Calu3 (cell line): ENCODE measurements around the gene BMAL1. TPM values are rescaled to one million over a fixed set of nuclear protein-coding genes. Genes with fewer than 3 reads are reported as not detected.

Experiments used
- BruUV-seq: library from RNA; stranded (reverse); fragments of 400-500 nt; replicated peaks from 2 replicates; lab custom pipeline; 2021; lab: Mats Ljungman, UMichigan
- CTCF ChIA-PET: fragments of 300-600 bp; sonication (Branson Sonifier 250); formaldehyde crosslinking; loops from one replicate; lab custom pipeline; 2022; ENCODE audit warnings: antibody characterized with exemption; lab: Charles Lee
- DNase-seq: peaks from one replicate; pipeline ENCODE4 v3.0.0; 2022
- H3K27ac Mint-ChIP-seq: one replicate; pipeline ENCODE4 v1.8.0; 2022; ENCODE audit warnings: mixed read lengths; ENCODE audit not compliant: unreplicated experiment
- H3K27me3 Mint-ChIP-seq: one replicate; pipeline ENCODE4 v1.8.0; 2022; ENCODE audit warnings: mixed read lengths; ENCODE audit not compliant: unreplicated experiment
- H3K36me3 Mint-ChIP-seq: one replicate; pipeline ENCODE4 v1.8.0; 2022; ENCODE audit warnings: mild to moderate bottlenecking, moderate library complexity, mixed read lengths; ENCODE audit not compliant: insufficient read depth, unreplicated experiment
- H3K4me1 Mint-ChIP-seq: one replicate; pipeline ENCODE4 v1.8.0; 2022; ENCODE audit warnings: mild to moderate bottlenecking, low read depth, mixed read lengths; ENCODE audit not compliant: unreplicated experiment
- H3K4me3 Mint-ChIP-seq: one replicate; pipeline ENCODE4 v1.8.0; 2022; ENCODE audit warnings: mild to moderate bottlenecking, low read depth, moderate library complexity, mixed read lengths; ENCODE audit not compliant: unreplicated experiment
- H3K9me3 Mint-ChIP-seq: one replicate; pipeline ENCODE4 v1.8.0; 2022; ENCODE audit warnings: low read depth, mixed read lengths; ENCODE audit not compliant: unreplicated experiment
- intact Hi-C: fragments of 100-400 bp; cut with micrococcal nuclease; formaldehyde crosslinking; loops from one replicate; pipeline ENCODE4 v1.10.0; 2022; ENCODE audit not compliant: unreplicated experiment
- total RNA-seq: library from RNA; stranded (reverse); gene quantifications from 2 replicates; pipeline ENCODE4 v1.2.3, GENCODE V29; 2022
- TF ChIP-seq, protein P1 (sequence below): fragments of 200-600 bp; IDR thresholded peaks from one replicate; pipeline ENCODE4 v1.8.0; 2022; ENCODE audit warnings: antibody characterized with exemption; ENCODE audit not compliant: unreplicated experiment

BMAL1 gene
- total RNA-seq, 1 experiment from 2014 or later, result 10.3 TPM

DNA sequence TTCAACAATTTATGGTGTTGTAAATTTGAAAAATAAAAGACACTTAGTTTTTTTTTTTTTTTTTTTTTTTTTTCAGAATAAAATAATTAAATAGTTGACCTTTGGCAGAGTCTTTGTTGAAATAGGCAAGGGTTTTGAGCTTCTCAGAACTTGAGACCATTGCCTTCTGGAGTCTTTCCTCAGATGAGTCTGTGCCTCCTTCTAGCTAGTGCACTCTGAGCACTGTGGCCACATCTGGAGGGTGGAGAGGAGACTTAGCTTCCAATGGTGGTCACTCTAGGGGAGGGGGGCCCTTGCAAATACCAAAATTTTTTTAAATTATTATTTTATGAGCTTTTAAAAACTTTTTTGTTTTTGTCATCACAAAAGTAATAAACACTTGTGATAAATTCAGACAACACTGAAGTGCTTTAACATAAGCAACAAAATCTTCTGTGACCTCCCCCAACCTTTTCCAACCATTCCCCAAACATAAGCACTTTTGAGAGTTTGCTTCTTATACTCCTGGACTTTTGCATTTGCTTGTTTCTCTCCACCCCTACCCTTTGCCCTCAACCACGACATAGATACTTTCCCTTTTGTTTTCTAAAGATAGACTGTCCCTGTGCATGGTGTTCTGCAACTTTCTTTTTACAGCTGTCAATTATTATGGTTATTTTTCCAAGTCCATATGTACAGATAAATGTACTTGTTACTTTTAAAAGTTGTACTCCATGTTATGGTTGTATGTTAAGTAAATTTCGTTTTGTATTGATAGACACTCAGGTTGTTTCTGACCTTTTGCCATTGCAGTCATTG lies 41.1 kb downstream of the BMAL1 start:
- no peak for DNase-seq
- Mint-ChIP-seq H3K4me1 (no peaks in the 10 kb centered on the region), H3K9me3 (no peaks in the 10 kb centered on the region), H3K27ac (no peak overlapping the region), H3K4me3 (no peak overlapping the region), H3K27me3 (no peaks in the 10 kb centered on the region), H3K36me3 (no peaks in the 10 kb centered on the region)
- CTCF ChIA-PET, result interaction anchor here (0.7 kb wide), 1 partner anchor 108 kb away, joined by 3 read pairs; no protein-coding TSS in a partner anchor
- BruUV-seq, result no TSS peak
- intact Hi-C loops, result no loop called here
- TF ChIP-seq, protein P1, sequence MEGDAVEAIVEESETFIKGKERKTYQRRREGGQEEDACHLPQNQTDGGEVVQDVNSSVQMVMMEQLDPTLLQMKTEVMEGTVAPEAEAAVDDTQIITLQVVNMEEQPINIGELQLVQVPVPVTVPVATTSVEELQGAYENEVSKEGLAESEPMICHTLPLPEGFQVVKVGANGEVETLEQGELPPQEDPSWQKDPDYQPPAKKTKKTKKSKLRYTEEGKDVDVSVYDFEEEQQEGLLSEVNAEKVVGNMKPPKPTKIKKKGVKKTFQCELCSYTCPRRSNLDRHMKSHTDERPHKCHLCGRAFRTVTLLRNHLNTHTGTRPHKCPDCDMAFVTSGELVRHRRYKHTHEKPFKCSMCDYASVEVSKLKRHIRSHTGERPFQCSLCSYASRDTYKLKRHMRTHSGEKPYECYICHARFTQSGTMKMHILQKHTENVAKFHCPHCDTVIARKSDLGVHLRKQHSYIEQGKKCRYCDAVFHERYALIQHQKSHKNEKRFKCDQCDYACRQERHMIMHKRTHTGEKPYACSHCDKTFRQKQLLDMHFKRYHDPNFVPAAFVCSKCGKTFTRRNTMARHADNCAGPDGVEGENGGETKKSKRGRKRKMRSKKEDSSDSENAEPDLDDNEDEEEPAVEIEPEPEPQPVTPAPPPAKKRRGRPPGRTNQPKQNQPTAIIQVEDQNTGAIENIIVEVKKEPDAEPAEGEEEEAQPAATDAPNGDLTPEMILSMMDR, result no peak

DNA sequence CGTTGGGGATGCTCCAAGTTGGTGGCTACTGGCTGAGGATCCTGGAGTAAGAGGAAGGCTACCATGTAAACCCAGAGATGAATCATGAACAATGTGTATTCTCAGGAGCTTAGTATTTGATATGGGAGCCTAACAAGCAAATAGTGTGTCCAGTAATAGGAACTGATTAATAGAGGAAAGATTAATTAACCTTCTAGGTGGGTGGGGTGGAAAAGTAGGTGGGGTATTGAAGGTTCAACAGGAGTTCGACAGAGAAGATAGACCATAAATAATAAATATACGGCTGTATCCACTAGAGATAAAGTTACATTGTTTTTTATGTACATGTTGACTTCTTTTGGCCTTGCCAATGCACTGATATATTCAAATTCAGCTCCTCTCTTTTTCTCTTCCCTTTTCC lies 43.1 kb downstream of the BMAL1 start:
- CTCF ChIA-PET, result no interaction called here
- H3K36me3 Mint-ChIP-seq, result no peaks in the 10 kb centered on the region
- H3K4me1 Mint-ChIP-seq, result no peaks in the 10 kb centered on the region
- H3K9me3 Mint-ChIP-seq, result no peaks in the 10 kb centered on the region
- H3K27ac Mint-ChIP-seq, result no peak overlapping the region
- no peak overlapping the region for H3K4me3 Mint-ChIP-seq
- intact Hi-C loops, result no loop called here
- DNase-seq, result no peak
- TF ChIP-seq, protein P1, result no peak
- BruUV-seq, result no TSS peak
- no peaks in the 10 kb centered on the region for H3K27me3 Mint-ChIP-seq

DNA sequence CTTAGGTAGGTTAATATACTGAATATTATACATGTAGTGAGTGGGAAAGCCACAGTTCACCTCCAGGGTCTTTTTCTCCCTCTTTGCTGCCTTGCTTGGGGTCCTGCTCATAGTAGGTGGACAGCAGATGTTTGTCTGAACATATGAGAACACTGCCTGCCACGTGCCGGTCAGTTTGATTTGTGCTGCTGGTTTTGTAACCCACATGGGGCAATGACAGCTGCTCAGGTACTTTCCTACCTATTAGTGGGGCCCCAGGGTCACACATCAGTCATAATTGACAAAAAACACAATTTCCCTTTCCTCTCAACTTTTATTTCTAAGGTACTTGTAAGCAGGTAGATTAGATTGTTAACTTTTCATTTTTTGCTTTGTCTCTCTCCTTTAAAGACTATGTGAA lies 43.8 kb downstream of the BMAL1 start:
- Mint-ChIP-seq H3K4me3 (no peak overlapping the region), H3K36me3 (no peaks in the 10 kb centered on the region), H3K4me1 (no peaks in the 10 kb centered on the region), H3K27ac (no peak overlapping the region), H3K27me3 (no peaks in the 10 kb centered on the region), H3K9me3 (no peaks in the 10 kb centered on the region)
- no peak for DNase-seq
- TF ChIP-seq, protein P1, result no peak
- intact Hi-C loops, result no loop called here
- BruUV-seq, result no TSS peak
- CTCF ChIA-PET, result no interaction called here

DNA sequence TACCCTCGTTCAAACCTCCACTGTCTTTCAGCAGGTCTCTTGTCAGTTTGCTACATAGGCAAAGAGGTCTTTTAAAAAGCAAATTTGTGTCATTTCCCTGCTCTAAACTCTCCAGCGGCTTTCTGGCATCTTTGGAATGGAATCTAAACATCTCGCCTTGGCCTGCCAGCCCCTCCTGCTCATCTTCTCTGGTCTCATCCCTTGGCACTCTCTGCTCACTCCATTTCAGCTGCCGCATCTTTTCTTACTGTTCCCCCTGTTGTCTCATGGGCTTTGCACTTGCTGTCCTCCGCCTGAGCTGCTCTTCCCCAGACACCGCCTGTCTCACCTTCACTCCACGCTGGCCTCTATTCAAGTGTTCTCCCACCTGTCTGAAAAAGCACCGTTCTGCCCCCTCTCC lies 46.6 kb downstream of the BMAL1 start:
- Mint-ChIP-seq H3K27me3 (no peaks in the 10 kb centered on the region), H3K36me3 (no peaks in the 10 kb centered on the region), H3K9me3 (no peaks in the 10 kb centered on the region), H3K4me1 (no peaks in the 10 kb centered on the region), H3K4me3 (no peak overlapping the region), H3K27ac (no peak overlapping the region)
- intact Hi-C loops, result no loop called here
- BruUV-seq, result no TSS peak
- DNase-seq, result no peak
- CTCF ChIA-PET, result no interaction called here
- TF ChIP-seq, protein P1, result no peak
